Tibial nerve (tissue), 4 donors: ENCODE results near the gene B3GAT1.

Source experiments
- EP300 ChIP-seq, 2 donors: sonication (generic); formaldehyde crosslinking; IDR thresholded peaks; one replicate each; pipeline ENCODE4 v1.6.1; 2017; ENCODE audit warnings: antibody characterized with exemption in 2 of 2, mild to moderate bottlenecking in 1 of 2
- POLR2A ChIP-seq, 2 donors: fragments of 450-650 bp; IDR thresholded peaks; one replicate each; pipeline ENCODE4 v1.6.1; 2017; ENCODE audit warnings: antibody characterized with exemption in 2 of 2, mild to moderate bottlenecking in 2 of 2, moderate library complexity in 2 of 2
- TF ChIP-seq, protein P1 (sequence below), 5 experiments: fragments of 200-600 bp in 3 of 5; fragments of 450-650 bp in 2 of 5; sonication (generic) in 3 of 5; IDR thresholded peaks; one replicate each; pipeline ENCODE4 v1.5.1; 2016 to 2019; ENCODE audit warnings: antibody characterized with exemption in 5 of 5, mild to moderate bottlenecking in 3 of 5, moderate library complexity in 2 of 5

DNA sequence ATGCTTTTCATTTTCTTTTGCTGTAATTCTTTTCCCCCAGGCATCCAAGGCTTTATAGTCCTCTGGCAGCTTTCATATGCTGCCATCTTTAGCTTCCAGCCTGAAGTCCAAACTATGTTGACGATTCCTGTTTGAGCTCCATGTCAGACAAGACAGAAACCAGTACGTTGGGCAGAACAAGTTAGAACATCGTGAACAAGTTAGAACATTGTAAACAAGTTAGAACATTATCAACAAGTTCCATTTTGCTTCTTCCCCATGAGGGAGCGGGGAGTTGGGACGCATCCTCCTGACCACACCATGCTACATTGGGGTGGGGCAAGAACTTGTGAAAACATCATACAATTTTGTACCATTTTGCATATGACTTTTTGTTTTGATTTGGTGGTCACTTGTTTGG, 56.4 kb downstream of the B3GAT1 start:
- TF ChIP-seq, protein P1, sequence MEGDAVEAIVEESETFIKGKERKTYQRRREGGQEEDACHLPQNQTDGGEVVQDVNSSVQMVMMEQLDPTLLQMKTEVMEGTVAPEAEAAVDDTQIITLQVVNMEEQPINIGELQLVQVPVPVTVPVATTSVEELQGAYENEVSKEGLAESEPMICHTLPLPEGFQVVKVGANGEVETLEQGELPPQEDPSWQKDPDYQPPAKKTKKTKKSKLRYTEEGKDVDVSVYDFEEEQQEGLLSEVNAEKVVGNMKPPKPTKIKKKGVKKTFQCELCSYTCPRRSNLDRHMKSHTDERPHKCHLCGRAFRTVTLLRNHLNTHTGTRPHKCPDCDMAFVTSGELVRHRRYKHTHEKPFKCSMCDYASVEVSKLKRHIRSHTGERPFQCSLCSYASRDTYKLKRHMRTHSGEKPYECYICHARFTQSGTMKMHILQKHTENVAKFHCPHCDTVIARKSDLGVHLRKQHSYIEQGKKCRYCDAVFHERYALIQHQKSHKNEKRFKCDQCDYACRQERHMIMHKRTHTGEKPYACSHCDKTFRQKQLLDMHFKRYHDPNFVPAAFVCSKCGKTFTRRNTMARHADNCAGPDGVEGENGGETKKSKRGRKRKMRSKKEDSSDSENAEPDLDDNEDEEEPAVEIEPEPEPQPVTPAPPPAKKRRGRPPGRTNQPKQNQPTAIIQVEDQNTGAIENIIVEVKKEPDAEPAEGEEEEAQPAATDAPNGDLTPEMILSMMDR (IDR thresholded peaks at IDR 0.05): no peak
- TF ChIP-seq POLR2A (IDR thresholded peaks at IDR 0.05) (no peak), EP300 (IDR thresholded peaks at IDR 0.05) (no peak)
